Measurements from ENCODE around the gene CA14.
A peak's percentile ranks its signal among the peaks of the same experiment; 100 is the strongest.
"Not testable (repeated sequence)": the region's sequence is repeated elsewhere in the genome, so short reads cannot be mapped to it uniquely, and the experiment has no call there.

The CA14 gene

GRCh38 chr1:150257624-150258585 is at the start of gene CA14:
Gene CA14 (plus strand): TSS chr1:150257774. CDS start chr1:150258129, 355 bp downstream.
- no peak for DNase-seq (ENCODE audit: low spot score)

DNA sequence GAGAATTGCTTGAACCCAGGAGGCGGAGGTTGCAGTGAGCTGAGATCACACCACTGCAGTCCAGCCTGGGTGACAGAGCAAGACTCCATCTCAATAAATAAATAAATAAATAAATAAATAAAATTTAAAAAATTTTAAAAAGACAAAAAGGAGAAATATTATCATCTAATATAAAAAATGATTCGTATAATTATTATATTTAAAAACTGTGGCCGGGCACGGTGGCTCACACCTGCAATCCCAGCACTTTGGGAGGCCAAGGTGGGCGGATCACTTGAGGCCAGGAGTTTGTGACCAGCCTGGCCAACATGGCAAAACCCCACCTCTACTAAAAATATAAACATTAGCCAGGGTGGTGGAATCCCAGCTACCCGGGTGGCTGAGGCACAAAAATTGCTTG is 49.1 kb upstream of the CA14 start:
- DNase-seq (ENCODE audit: low spot score), result not testable (repeated sequence)

GRCh38 chr1:150210091-150210490 is 47.5 kb upstream of the CA14 start:
- DNase-seq (ENCODE audit: low spot score), result no peak

DNA sequence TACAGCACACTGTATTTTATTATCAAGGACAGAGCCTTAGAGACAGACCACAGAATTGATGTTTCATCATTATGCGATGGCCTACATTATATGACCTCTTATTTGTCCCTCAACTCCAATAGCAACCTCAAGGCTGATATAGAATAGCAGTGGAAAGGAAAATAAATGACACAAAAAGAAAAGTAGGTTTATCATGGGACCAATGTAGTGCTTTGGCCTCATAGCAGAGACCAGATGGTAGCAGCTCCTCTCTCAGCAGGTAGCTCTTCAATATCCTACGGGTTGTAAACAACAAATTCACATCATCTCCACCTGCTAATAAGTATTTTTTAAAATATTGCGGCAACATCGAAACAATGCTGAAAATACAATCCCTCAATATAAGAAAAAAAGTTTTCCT is 46.9 kb upstream of the CA14 start:
- DNase-seq (ENCODE audit: low spot score), result no peak

DNA sequence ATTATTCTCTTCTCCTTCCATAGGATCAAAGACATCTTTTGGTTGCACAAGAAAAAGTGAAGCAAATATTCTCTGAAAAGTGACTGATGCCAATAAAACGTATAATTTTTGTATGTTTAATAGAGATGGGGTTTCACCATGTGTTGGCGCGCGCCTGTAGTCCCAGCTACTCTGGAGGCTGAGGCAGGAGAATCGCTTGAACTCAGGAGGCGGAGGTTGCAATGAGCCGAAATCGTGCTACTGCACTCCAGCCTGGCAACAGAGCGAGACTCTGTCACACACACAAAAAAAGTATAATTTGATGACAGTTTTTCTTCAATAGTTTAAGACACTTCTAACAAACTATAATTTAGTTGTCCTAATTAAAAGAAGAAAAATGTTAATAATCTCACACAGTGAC is 45.5 kb upstream of the CA14 start:
- no peak for DNase-seq (ENCODE audit: low spot score)

DNA sequence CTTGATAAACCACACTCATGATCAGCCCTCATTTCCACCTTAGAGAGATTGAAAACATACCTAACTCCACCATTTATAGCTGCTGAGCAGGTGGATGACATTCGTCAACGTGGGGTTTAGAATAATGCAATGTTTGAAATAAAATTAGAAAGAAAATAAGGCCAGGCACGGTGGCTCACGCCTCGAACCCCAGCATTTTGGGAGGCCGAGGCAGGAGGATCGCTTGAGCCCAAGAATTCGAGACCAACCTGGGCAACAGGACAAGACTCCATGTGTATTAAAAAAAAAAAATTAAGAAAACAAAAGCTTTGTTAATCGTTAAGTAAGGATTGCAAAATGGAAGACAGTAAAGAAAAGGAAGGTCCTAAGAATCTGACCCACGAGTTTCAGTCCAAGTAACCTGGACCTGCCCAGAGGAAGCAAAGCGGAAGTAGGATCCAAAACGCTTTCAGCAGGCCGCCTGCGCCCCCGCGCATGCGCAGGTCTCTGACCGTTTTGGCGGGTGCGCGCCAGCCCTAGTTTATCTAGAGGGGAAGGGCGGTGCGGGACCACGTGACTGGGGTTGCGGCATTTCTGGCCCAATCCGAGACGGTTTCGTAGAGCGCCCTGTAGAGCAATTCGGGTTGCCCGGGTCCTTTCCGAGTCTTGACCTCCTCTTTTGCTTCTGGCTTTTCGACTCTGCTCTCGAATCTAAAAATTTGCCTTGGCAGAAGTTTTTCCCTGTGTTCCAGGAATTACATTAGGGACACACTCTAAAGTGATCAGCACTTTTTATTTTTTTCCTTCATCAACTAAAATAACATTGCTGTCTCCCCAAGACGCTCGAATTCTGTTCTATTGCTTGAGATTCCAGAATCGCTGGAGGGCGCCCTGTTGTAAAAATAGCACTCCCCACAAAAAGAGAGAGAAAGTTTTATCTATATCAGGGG is 44.1 kb upstream of the CA14 start:
- DNase-seq (ENCODE audit: low spot score), result peak; percentile 95

DNA sequence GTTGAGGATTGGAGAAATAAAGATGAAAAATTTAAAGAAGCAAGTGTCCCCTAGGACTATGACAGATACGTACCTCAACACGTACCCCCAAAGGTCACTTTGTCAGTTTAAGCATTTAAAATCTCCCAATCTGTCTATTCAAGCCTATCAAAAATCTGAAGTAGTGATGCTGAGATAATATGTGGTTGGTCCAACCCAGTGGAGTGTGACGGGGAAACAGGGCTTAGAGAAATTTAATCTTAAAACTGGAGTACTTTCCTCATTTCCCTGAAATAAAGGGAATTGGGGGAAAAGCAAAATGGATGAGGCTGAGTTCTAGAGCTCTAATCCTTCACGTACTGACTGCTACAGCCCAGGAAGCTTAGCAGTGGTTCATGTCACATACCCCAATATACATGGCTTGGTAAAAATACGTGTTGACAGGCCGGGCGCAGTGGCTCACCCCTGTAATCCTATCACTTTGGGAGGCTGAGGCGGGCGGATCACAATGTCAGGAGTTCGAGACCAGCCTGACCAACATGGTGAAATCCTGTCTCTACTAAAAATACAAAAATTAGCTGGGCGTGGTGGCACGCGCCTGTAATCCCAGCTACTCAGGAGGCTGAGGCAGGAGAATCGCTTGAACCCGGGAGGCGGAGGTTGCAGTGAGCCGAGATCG is 43.3 kb upstream of the CA14 start:
- not testable (repeated sequence) for DNase-seq (ENCODE audit: low spot score)

DNA sequence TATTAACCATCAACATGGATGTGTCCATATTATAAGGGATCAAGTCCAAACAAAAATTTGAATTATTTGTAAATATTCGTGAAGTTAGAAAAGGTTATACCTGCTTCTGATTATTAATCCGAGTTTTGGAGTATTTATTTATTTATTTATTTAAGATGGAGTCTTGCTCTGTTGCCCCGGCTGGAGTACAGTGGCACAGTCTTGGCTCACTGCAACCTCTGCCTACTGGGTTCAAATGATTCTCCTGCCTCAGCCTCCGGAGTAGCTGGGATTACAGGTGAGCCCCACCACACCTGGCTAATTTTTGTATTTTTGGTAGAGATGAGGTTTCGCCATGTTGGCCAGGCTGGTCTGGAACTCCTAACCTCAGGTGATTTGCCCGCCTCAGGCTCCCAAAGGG is 41.7 kb upstream of the CA14 start:
- not testable (repeated sequence) for DNase-seq (ENCODE audit: low spot score)

- peak; percentile 14 for DNase-seq (ENCODE audit: low spot score)
These were observed 36.0 kb upstream of the CA14 start for GRCh38 chr1:150221552-150221951.

GRCh38 chr1:150224983-150225382 is 32.6 kb upstream of the CA14 start:
- no peak for DNase-seq (ENCODE audit: low spot score)

- no peak for DNase-seq (ENCODE audit: low spot score)
These were observed 32.0 kb upstream of the CA14 start for GRCh38 chr1:150225546-150225945.

GRCh38 chr1:150226486-150226885 is 31.1 kb upstream of the CA14 start:
- no peak for DNase-seq (ENCODE audit: low spot score)

GRCh38 chr1:150227228-150227627 is 30.3 kb upstream of the CA14 start:
- no peak for DNase-seq (ENCODE audit: low spot score)

GRCh38 chr1:150228246-150228645 is 29.3 kb upstream of the CA14 start:
- not testable (repeated sequence) for DNase-seq (ENCODE audit: low spot score)

DNA sequence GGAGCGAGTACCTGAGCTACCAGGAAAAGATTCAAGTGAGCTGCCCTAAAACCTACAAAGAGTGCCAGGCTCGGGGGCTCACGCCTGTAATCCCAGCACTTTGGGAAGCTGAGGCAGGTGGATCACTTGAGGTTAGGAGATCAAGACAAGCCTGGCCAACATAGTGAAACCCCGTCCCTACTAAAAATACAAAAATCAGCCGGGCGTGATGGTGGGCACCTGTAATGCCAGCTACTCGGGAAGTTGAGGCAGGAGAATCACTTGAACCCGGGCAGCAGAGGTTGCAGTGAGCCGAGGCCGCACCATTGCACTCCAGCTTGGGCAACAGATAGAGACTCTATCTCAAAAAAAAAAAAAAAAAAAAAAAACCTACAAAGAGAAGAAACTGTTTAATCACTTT is 24.7 kb upstream of the CA14 start:
- not testable (repeated sequence) for DNase-seq (ENCODE audit: low spot score)

- no peak for DNase-seq (ENCODE audit: low spot score)
These were observed 23.9 kb upstream of the CA14 start for GRCh38 chr1:150233359-150234308.

- DNase-seq (ENCODE audit: low spot score), result no peak
These were observed 23.3 kb upstream of the CA14 start for GRCh38 chr1:150234309-150234565.

GRCh38 chr1:150234566-150235293 is 22.8 kb upstream of the CA14 start:
- peak; percentile 83 for DNase-seq (ENCODE audit: low spot score)

DNA sequence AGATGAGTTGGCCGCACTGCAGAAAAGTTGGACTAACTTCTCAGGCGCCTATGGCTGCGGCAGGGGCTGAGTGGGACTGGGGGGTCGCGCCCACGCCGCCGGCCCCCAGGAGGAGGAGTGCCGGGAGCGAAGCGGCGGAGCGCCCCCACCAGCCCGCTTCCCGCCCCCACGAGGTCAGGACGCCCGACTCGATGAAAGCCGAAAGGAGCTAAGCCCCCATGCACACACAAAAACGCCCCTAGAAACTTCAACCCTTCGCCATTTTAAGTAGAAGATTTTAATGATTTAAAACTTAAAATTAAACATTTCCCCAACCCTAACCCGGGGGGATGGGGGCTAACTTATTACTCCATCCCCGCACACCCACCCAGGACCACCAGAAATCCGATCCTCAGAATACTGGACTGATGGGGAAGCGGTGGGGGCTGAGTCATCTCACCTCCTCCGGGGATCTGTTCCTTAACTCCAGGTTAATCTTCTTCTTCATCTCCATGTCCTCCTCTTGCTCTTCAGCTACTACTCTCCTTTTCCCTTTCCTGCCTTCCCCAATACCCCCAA is 22.2 kb upstream of the CA14 start:
- DNase-seq (ENCODE audit: low spot score), result peak; percentile 49

Measured in COLO829 (cell line).